ENCODE data around the gene LHX6.

LHX6 gene

DNA sequence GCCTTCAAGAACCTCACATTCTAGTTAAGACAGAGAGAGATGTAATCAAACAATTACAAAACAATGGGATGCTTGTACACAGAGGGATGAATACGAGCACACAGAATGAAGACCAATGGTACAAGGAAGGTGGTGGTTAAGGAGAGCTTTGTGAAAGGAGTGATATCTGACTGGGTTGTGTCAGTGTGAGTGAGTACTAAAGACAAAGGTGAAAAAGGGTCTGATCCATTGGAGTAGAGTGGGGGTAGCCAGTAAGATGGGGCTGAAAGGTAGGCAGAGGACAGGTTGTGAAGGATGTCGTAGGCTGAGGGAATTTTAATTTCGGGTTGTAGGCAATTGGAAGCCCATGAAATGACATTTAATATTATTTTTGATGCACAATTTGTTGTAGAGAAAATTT, 26.0 kb upstream of the LHX6 start:
- H3K4me3 ChIP-seq (ENCODE audit: control insufficient read depth, low read depth, low read length) = no peak overlapping the region
- no peak for DNase-seq (ENCODE audit: low read depth)
- TF ChIP-seq, protein P1, sequence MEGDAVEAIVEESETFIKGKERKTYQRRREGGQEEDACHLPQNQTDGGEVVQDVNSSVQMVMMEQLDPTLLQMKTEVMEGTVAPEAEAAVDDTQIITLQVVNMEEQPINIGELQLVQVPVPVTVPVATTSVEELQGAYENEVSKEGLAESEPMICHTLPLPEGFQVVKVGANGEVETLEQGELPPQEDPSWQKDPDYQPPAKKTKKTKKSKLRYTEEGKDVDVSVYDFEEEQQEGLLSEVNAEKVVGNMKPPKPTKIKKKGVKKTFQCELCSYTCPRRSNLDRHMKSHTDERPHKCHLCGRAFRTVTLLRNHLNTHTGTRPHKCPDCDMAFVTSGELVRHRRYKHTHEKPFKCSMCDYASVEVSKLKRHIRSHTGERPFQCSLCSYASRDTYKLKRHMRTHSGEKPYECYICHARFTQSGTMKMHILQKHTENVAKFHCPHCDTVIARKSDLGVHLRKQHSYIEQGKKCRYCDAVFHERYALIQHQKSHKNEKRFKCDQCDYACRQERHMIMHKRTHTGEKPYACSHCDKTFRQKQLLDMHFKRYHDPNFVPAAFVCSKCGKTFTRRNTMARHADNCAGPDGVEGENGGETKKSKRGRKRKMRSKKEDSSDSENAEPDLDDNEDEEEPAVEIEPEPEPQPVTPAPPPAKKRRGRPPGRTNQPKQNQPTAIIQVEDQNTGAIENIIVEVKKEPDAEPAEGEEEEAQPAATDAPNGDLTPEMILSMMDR (conservative IDR thresholded peaks at IDR 0.05; ENCODE audit: control insufficient read depth, insufficient read depth, low read depth, low read length) = no peak

DNA sequence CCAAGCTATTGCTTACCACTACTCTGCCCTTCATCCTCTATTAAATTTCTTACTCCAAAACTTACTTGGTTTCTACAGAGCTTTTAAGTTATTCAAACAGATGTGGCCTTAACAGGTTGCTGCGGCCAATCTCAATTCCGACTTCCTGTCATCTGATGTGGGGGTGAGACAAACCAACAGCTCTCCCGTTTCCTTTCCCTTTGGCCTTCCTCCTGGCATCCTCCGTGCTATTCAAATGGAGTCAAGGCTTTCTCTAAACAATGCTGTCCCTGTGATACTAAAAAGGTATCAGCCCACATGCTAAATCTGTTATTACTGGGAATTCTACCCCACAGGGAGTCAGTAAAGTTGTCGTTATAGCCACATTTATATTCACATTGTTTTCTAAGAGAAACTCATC, 24.0 kb upstream of the LHX6 start:
- DNase-seq (ENCODE audit: low read depth) = no peak
- TF ChIP-seq, protein P1 (conservative IDR thresholded peaks at IDR 0.05; ENCODE audit: control insufficient read depth, insufficient read depth, low read depth, low read length) = no peak
- H3K4me3 ChIP-seq (ENCODE audit: control insufficient read depth, low read depth, low read length) = no peak overlapping the region

DNA sequence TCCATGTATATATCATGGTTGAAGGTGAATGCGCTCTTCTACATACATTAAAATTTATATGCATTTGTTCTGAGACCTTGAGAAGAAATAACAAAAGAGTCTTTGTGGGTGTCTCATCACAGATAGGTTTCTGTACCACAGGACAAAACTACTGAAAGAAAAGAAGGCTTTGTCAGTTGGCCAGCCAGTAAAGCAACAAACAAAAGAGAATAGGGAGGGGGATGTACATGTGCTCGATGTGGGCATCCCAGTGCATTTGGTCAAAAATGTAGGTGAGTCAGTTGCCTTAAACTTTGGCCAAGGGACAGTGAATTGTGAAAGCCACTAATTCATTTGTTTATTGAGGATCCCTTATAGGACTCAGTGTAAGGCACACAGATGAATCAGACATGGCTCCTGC, 22.6 kb upstream of the LHX6 start:
- H3K4me3 ChIP-seq (ENCODE audit: control insufficient read depth, low read depth, low read length) = no peak overlapping the region
- TF ChIP-seq, protein P1 (conservative IDR thresholded peaks at IDR 0.05; ENCODE audit: control insufficient read depth, insufficient read depth, low read depth, low read length) = no peak
- no peak for DNase-seq (ENCODE audit: low read depth)

DNA sequence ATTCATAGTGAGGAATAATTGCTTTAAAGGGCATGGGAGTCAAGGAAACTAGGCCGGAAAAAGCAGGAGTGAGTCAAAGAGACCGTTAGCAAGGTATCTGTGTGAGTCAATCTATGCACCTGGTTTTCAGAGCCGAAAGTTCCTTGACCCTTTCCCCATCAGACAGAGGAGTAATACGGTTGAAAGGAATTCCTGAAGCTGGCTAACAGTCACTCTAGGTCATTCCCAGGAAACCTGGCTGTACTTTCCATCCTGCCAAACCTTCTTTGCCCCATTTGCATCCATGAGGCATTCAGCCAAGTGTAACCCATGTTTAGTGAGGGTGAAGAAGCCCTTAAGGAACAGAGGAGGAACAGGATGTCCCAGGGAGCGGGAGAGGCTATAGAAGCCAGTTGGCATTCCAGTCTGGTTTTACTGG, 19.7 kb upstream of the LHX6 start:
- TF ChIP-seq, protein P1 (conservative IDR thresholded peaks at IDR 0.05; ENCODE audit: control insufficient read depth, insufficient read depth, low read depth, low read length) = no peak
- H3K4me3 ChIP-seq (ENCODE audit: control insufficient read depth, low read depth, low read length) = no peak overlapping the region
- no peak for DNase-seq (ENCODE audit: low read depth)

DNA sequence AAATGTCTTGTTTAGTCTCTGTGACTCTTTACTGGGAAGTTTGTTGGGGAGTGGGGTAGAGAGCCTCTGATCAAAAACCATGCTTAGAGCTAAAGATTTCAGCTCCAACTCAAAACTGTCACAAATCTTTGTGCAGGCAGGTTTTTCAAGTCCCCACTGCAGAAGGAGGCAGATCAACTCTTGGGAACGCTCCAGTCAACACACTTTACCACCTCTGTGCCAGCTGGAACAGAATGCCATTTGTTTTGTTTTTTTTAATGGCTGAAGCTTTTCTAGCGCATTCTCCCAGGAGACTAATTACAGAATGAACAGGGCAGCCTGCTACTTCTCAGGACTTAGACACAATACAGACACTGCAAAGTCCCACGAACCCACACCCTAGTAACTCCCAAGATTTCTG, 17.9 kb upstream of the LHX6 start:
- no peak overlapping the region for H3K4me3 ChIP-seq (ENCODE audit: control insufficient read depth, low read depth, low read length)
- no peak for DNase-seq (ENCODE audit: low read depth)
- TF ChIP-seq, protein P1 (conservative IDR thresholded peaks at IDR 0.05; ENCODE audit: control insufficient read depth, insufficient read depth, low read depth, low read length) = no peak

DNA sequence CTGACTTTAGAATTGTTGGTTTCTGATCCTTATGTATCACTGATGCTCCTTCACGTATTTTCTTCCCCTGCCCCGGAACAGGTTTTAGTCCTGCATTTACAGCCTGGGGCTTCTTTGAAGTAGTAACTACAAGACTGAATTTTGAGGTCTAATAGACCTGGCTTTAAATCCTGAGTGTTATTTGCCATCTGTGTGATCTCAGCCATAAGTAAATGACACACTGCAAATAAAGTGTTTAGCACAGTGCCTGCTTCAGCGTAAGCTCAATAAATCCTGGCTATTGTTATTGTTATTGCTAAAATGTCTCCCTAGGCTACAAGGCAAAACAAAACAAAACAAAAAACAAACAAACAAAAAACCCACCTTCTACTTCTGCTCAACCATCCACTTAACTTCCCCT, 15.6 kb upstream of the LHX6 start:
- no peak overlapping the region for H3K4me3 ChIP-seq (ENCODE audit: control insufficient read depth, low read depth, low read length)
- TF ChIP-seq, protein P1 (conservative IDR thresholded peaks at IDR 0.05; ENCODE audit: control insufficient read depth, insufficient read depth, low read depth, low read length) = no peak
- no peak for DNase-seq (ENCODE audit: low read depth)

DNA sequence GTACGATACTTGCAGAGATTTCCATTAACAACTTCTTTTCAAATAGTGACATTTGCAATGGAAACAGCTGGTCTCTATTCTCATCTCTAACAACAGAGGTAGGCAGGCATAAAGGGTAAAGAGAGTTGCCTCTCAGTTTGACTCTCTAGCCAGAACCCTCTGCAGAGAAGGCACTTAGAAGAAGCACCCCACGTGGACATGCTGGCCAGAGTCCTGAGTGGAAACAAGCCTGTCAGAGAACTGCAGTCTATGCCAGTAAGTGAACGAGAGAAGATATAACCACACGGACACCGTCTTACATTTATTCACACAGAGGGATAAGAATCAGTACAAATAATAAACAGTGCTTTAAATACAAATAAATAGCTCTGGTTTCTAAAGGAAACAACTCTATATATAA, 11.0 kb upstream of the LHX6 start:
- no peak for DNase-seq (ENCODE audit: low read depth)
- no peak overlapping the region for H3K4me3 ChIP-seq (ENCODE audit: control insufficient read depth, low read depth, low read length)
- TF ChIP-seq, protein P1 (conservative IDR thresholded peaks at IDR 0.05; ENCODE audit: control insufficient read depth, insufficient read depth, low read depth, low read length) = no peak
